ENCODE measurements around the gene PPP1R14C. TPM values are rescaled to one million over a fixed set of nuclear protein-coding genes. Genes with fewer than 3 reads are reported as not detected.

The PPP1R14C gene
- total RNA-seq, 1 experiment from 2014 or later: 12.1 TPM

DNA sequence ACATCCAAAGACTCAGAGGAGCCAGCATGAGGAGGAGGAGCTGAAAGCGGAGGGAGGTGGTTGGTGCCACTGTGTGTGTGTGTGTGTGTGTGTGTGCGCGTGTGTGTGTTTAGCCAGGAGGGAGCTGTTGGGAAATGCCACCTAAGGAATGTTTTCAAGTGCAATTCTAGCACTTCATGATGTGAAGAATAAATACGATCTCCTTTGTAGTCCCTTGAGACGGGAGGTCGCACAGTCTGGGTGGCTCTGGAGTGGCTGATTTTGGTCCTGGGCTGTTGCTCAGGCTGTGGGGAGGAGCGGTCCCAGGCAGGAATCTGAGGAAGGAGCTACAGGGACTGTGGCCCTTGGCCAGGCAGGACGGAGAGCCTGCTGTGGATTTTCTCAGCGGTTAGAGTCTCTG is 93.7 kb downstream of the PPP1R14C start:
- H3K4me3 ChIP-seq: no peak overlapping the region
- H3F3A ChIP-seq (ENCODE audit: insufficient read depth, low read depth): no peaks in the 10 kb centered on the region
- ChIA-PET POLR2A (ENCODE audit: unreplicated experiment) (no interaction called here), CTCF (no interaction called here)
- BruUV-seq (replicated peaks): no TSS peak
- no peak overlapping the region for H2AFZ ChIP-seq
- H3K27me3 ChIP-seq (ENCODE audit: insufficient read depth, low read depth): no peaks in the 10 kb centered on the region
- no peaks in the 10 kb centered on the region for H3K79me2 ChIP-seq (ENCODE audit: low read depth)
- no peaks in the 10 kb centered on the region for H4K20me1 ChIP-seq (ENCODE audit: insufficient read depth)
- H3K4me2 ChIP-seq: no peak overlapping the region
- H3K27ac ChIP-seq: no peak overlapping the region
- intact Hi-C loops (cut with micrococcal nuclease; ENCODE audit: unreplicated experiment): no loop called here
- no peaks in the 10 kb centered on the region for H3K4me1 ChIP-seq (replicated peaks; ENCODE audit: insufficient read depth)
- H3K9me2 ChIP-seq (ENCODE audit: insufficient read depth): no peaks in the 10 kb centered on the region
- no peaks in the 10 kb centered on the region for H3K36me3 ChIP-seq (ENCODE audit: low read depth)
- TF ChIP-seq, protein P1, sequence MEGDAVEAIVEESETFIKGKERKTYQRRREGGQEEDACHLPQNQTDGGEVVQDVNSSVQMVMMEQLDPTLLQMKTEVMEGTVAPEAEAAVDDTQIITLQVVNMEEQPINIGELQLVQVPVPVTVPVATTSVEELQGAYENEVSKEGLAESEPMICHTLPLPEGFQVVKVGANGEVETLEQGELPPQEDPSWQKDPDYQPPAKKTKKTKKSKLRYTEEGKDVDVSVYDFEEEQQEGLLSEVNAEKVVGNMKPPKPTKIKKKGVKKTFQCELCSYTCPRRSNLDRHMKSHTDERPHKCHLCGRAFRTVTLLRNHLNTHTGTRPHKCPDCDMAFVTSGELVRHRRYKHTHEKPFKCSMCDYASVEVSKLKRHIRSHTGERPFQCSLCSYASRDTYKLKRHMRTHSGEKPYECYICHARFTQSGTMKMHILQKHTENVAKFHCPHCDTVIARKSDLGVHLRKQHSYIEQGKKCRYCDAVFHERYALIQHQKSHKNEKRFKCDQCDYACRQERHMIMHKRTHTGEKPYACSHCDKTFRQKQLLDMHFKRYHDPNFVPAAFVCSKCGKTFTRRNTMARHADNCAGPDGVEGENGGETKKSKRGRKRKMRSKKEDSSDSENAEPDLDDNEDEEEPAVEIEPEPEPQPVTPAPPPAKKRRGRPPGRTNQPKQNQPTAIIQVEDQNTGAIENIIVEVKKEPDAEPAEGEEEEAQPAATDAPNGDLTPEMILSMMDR (conservative IDR thresholded peaks at IDR 0.05): no peak
- no peak for TF ChIP-seq EZH2 (IDR thresholded peaks at IDR 0.05; ENCODE audit: low read depth)
- DNase-seq: no peak
- H3K9me3 ChIP-seq (ENCODE audit: insufficient read depth, low read depth): 0 out of 2 replicates have a peak, but pooled peaks cover 7% of the 10 kb centered on the region

DNA sequence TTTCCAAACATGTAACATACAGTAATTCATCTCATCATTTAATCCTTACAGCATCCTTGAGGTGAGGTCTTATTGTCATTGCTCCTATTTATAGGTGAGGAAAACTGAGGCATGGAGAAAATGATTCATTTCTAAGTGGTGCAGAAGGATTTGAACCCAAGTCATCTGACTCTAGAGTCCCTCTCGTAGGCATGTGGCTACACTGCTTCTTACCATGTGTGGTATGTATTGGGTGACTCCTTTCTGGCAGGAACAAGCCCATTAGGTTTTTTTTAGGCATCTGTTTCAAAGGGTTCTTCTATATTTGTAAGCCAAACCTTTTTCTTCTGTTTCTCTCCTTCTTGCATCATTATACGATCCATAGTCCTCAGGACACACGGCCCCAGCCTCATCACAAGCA is 94.8 kb downstream of the PPP1R14C start:
- no TSS peak for BruUV-seq (replicated peaks)
- Histone ChIP-seq H2AFZ (no peak overlapping the region), H3K4me2 (no peak overlapping the region)

DNA sequence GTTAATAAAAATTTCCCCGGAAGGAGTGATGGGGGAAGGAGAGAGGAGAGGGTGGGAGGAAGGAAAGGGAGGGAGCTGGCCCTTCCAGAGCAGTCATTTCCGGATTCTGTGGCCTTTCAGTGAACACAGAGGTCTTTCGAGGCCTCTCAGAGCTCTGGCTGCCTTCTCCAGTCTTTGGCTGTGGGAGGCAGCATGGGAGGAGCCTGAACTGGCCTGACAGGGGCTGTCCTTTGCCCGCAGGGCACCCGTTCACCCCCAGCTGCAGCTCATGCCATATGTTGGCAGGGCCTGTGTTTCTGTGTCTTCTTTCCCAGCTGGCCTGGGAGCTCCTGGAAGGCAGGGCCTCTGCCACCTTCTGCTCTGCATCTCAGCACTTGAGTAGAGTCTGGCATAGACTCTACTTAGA is 95.5 kb downstream of the PPP1R14C start:
- ChIA-PET POLR2A (ENCODE audit: unreplicated experiment) (no interaction called here), CTCF (no interaction called here)
- no peaks in the 10 kb centered on the region for H4K20me1 ChIP-seq (ENCODE audit: insufficient read depth)
- H3K4me3 ChIP-seq: no peak overlapping the region
- H2AFZ ChIP-seq: no peak overlapping the region
- no peak for DNase-seq
- TF ChIP-seq, protein P1 (conservative IDR thresholded peaks at IDR 0.05): no peak
- TF ChIP-seq EZH2 (IDR thresholded peaks at IDR 0.05; ENCODE audit: low read depth): no peak
- intact Hi-C loops (cut with micrococcal nuclease; ENCODE audit: unreplicated experiment): no loop called here
- no peak overlapping the region for H3K27ac ChIP-seq
- H3K79me2 ChIP-seq (ENCODE audit: low read depth): no peaks in the 10 kb centered on the region
- BruUV-seq (replicated peaks): no TSS peak
- no peaks in the 10 kb centered on the region for H3K27me3 ChIP-seq (ENCODE audit: insufficient read depth, low read depth)
- H3K36me3 ChIP-seq (ENCODE audit: low read depth): no peaks in the 10 kb centered on the region
- no peaks in the 10 kb centered on the region for H3F3A ChIP-seq (ENCODE audit: insufficient read depth, low read depth)
- H3K9me3 ChIP-seq (ENCODE audit: insufficient read depth, low read depth): no peaks in the 10 kb centered on the region
- no peaks in the 10 kb centered on the region for H3K4me1 ChIP-seq (replicated peaks; ENCODE audit: insufficient read depth)
- H3K9me2 ChIP-seq (ENCODE audit: insufficient read depth): no peaks in the 10 kb centered on the region
- H3K4me2 ChIP-seq: no peak overlapping the region

More for the DNA sequence above, 94.8 kb downstream of the PPP1R14C start:
- POLR2A ChIA-PET (ENCODE audit: unreplicated experiment): no interaction called here
- CTCF ChIA-PET: no interaction called here
- Histone ChIP-seq H3K4me1 (replicated peaks; ENCODE audit: insufficient read depth) (no peaks in the 10 kb centered on the region), H3K36me3 (ENCODE audit: low read depth) (no peaks in the 10 kb centered on the region), H3K27ac (no peak overlapping the region), H3K9me3 (ENCODE audit: insufficient read depth, low read depth) (no peaks in the 10 kb centered on the region), H3K79me2 (ENCODE audit: low read depth) (no peaks in the 10 kb centered on the region), H3K27me3 (ENCODE audit: insufficient read depth, low read depth) (no peaks in the 10 kb centered on the region), H4K20me1 (ENCODE audit: insufficient read depth) (no peaks in the 10 kb centered on the region), H3F3A (ENCODE audit: insufficient read depth, low read depth) (no peaks in the 10 kb centered on the region), H3K9me2 (ENCODE audit: insufficient read depth) (no peaks in the 10 kb centered on the region), H3K4me3 (no peak overlapping the region)
- no peak for TF ChIP-seq EZH2 (IDR thresholded peaks at IDR 0.05; ENCODE audit: low read depth)
- TF ChIP-seq, protein P1 (conservative IDR thresholded peaks at IDR 0.05): no peak
- intact Hi-C loops (cut with micrococcal nuclease; ENCODE audit: unreplicated experiment): no loop called here
- no peak for DNase-seq

All from PC-9 (cell line).